HepG2 (cell line): ENCODE results near the gene DSTN. TPM values are rescaled to one million over a fixed set of nuclear protein-coding genes. Genes with fewer than 3 reads are reported as not detected.

Experiments
- AFF4 ChIP-seq: sonication (generic); formaldehyde crosslinking; IDR thresholded peaks from 2 replicates; pipeline ENCODE4 v1.4.0; 2020; ENCODE audit warnings: missing genetic modification reagents
- GABPB1 ChIP-seq: IDR thresholded peaks from 2 replicates; pipeline ENCODE4 v1.6.1; 2016; ENCODE audit warnings: mild to moderate bottlenecking, missing genetic modification reagents, moderate library complexity, missing compliant biosample characterization
- LRRFIP1 ChIP-seq: sonication (generic); formaldehyde crosslinking; conservative IDR thresholded peaks from 2 replicates; pipeline ENCODE4 v1.4.0; 2020; ENCODE audit warnings: missing genetic modification reagents
- NR0B2 ChIP-seq: sonication (generic); formaldehyde crosslinking; IDR thresholded peaks from 2 replicates; pipeline ENCODE4 v1.4.0; 2020; ENCODE audit warnings: mild to moderate bottlenecking, missing genetic modification reagents
- POLR2G ChIP-seq: fragments of 200-400 bp; formaldehyde crosslinking; IDR thresholded peaks from 2 replicates; pipeline ENCODE4 v1.6.1; 2018; ENCODE audit warnings: mild to moderate bottlenecking, low read depth, low read length, moderate library complexity
- TARDBP ChIP-seq: sonication (generic); formaldehyde crosslinking; IDR thresholded peaks from 2 replicates; pipeline ENCODE4 v1.8.0; 2022; ENCODE audit warnings: mild to moderate bottlenecking, missing genetic modification reagents
- polyA plus RNA-seq, 8 experiments: library from polyadenylated mRNA; depleted of rRNA in 3 of 8; stranded (reverse) in 7 of 8; unstranded in 1 of 8; fragments of >200 nt; fragmentation: Illumina TruSeq in 4 of 8; extraction: Trizol in 4 of 8; gene quantifications; 2 replicates each; pipeline versions ENCODE4 v1.2.1 to v1.2.3, GENCODE V29; 2011 to 2016; ENCODE audit warnings: low read depth in 4 of 8, missing spikeins in 1 of 8, mixed read lengths in 1 of 8; ENCODE audit not compliant: insufficient read depth in 1 of 8
- total RNA-seq, 5 experiments: library from RNA; depleted of rRNA; stranded (reverse); fragments of >200 nt; fragmentation: Illumina TruSeq; extraction: Trizol; gene quantifications; 2 replicates each; pipeline ENCODE4 v1.2.3, GENCODE V29; 2016; ENCODE audit warnings: low read depth in 1 of 5

Gene DSTN
- total and polyA plus RNA-seq, 2 of the 13 experiments (the other 11 are each of a cell fraction or from before 2014, with no cell fraction given) = 27.6 to 106 TPM

GRCh38 chr20:17617868-17618672 lies 48.2 kb downstream of the DSTN start (continued):
- TF ChIP-seq LRRFIP1 (CRISPR knock-in tag) = no peak
- 0 out of 2 replicates have a peak, but pooled peaks have one; percentile 42 for TF ChIP-seq NR0B2 (CRISPR knock-in tag)
- TF ChIP-seq POLR2G = peak; percentile 21
- no peak for TF ChIP-seq AFF4 (CRISPR knock-in tag)
- 0 out of 2 replicates have a peak, but pooled peaks have one; percentile 41 for TF ChIP-seq TARDBP (CRISPR knock-in tag)
- peak; percentile 23; the same call in 1 of the 2 replicates for TF ChIP-seq GABPB1 (CRISPR knock-in tag)
